CD14-positive monocyte (primary cell): ENCODE measurements around the gene GNB3. TPM values are rescaled to one million over a fixed set of nuclear protein-coding genes. Genes with fewer than 3 reads are reported as not detected.

ENCODE experiments used
- DNase-seq, 3 donors: peaks; one replicate each; pipeline ENCODE4 v3.0.0-alpha.2; 2011 to 2022
- H2AFZ ChIP-seq: 2 replicates; pipeline ENCODE4 v1.6.0; 2012; ENCODE audit warnings: mild to moderate bottlenecking, low read depth, low read length, inconsistent platforms; ENCODE audit not compliant: insufficient read depth, poor library complexity, severe bottlenecking
- H3K27ac ChIP-seq, 2 donors: 1 replicate in 1 of 2; 2 replicates in 1 of 2; pipeline ENCODE4 v1.5.1; 2012 to 2013; ENCODE audit warnings: low read length in 2 of 2, control low read depth in 1 of 2, inconsistent platforms in 1 of 2, low read depth in 1 of 2, mild to moderate bottlenecking in 1 of 2
- H3K27me3 ChIP-seq, 2 donors: one replicate each; pipeline versions ENCODE4 v1.6.0 to v1.6.1; 2011 to 2013; ENCODE audit warnings: low read length in 2 of 2; ENCODE audit not compliant: control insufficient read depth in 2 of 2, insufficient read depth in 2 of 2
- H3K36me3 ChIP-seq, 2 donors: replicated peaks in 1 of 2; 1 replicate in 1 of 2; 2 replicates in 1 of 2; pipeline versions ENCODE4 v1.5.1 to v1.6.1; 2012 to 2013; ENCODE audit warnings: low read length in 2 of 2, control low read depth in 1 of 2, inconsistent platforms in 1 of 2, mild to moderate bottlenecking in 1 of 2; ENCODE audit not compliant: insufficient read depth in 2 of 2, control insufficient read depth in 1 of 2
- H3K4me1 ChIP-seq, 2 donors: 1 replicate in 1 of 2; 2 replicates in 1 of 2; pipeline versions ENCODE4 v1.5.1 to v1.6.1; 2012 to 2013; ENCODE audit warnings: low read length in 2 of 2, control low read depth in 1 of 2, inconsistent platforms in 1 of 2, mild to moderate bottlenecking in 1 of 2, moderate library complexity in 1 of 2; ENCODE audit not compliant: insufficient read depth in 2 of 2, control insufficient read depth in 1 of 2
- H3K4me2 ChIP-seq: replicated peaks from 2 replicates; pipeline ENCODE3; 2012; ENCODE audit warnings: low read length, moderate library complexity, mild to moderate bottlenecking; ENCODE audit not compliant: poor library complexity, severe bottlenecking; ENCODE audit errors: extremely low read depth
- H3K4me3 ChIP-seq, 3 experiments: fragments of 200-600 bp in 1 of 3; sonication (generic) in 1 of 3; replicated peaks in 1 of 3; 1 replicate in 2 of 3; 2 replicates in 1 of 3; pipeline ENCODE4 v1.5.1; 2011 to 2013; ENCODE audit warnings: low read length in 3 of 3, mild to moderate bottlenecking in 3 of 3, control low read depth in 2 of 3, low read depth in 2 of 3, inconsistent platforms in 1 of 3, moderate library complexity in 1 of 3
- H3K79me2 ChIP-seq: 2 replicates; pipeline ENCODE4 v1.6.0; 2012; ENCODE audit warnings: mild to moderate bottlenecking, control low read depth, inconsistent platforms, low read length, moderate library complexity; ENCODE audit not compliant: insufficient read depth
- H3K9ac ChIP-seq: 2 replicates; pipeline ENCODE4 v1.6.0; 2017; ENCODE audit warnings: low read length, mild to moderate bottlenecking; ENCODE audit not compliant: insufficient read depth, poor library complexity, severe bottlenecking
- H3K9me3 ChIP-seq, 2 donors: replicated peaks in 1 of 2; 1 replicate in 1 of 2; 2 replicates in 1 of 2; pipeline versions ENCODE4 v1.5.1 to v1.6.1; 2012 to 2013; ENCODE audit warnings: low read length in 2 of 2, control low read depth in 1 of 2; ENCODE audit not compliant: control insufficient read depth in 1 of 2, insufficient read depth in 1 of 2
- H4K20me1 ChIP-seq: 2 replicates; pipeline ENCODE4 v1.6.0; 2012; ENCODE audit warnings: mild to moderate bottlenecking, low read length, control low read depth, moderate library complexity; ENCODE audit not compliant: insufficient read depth
- H3K27ac Mint-ChIP-seq, 7 donors: one replicate each; pipeline ENCODE4 v1.8.0; 2020; ENCODE audit warnings: mild to moderate bottlenecking in 7 of 7, mixed read lengths in 7 of 7, moderate library complexity in 6 of 7, inconsistent platforms in 2 of 7
- H3K27me3 Mint-ChIP-seq, 3 donors: one replicate each; pipeline ENCODE4 v1.8.0; 2021 to 2022; ENCODE audit warnings: low read depth in 3 of 3, mild to moderate bottlenecking in 3 of 3, mixed read lengths in 3 of 3, moderate library complexity in 3 of 3, inconsistent platforms in 1 of 3
- H3K36me3 Mint-ChIP-seq, 2 donors: one replicate each; pipeline ENCODE4 v1.8.0; 2020; ENCODE audit warnings: mixed read lengths in 2 of 2, inconsistent platforms in 1 of 2, mild to moderate bottlenecking in 1 of 2
- H3K4me1 Mint-ChIP-seq: one replicate; pipeline ENCODE4 v1.8.0; 2020; ENCODE audit warnings: mild to moderate bottlenecking, mixed read lengths
- H3K4me3 Mint-ChIP-seq, 2 donors: one replicate each; pipeline ENCODE4 v1.8.0; 2020; ENCODE audit warnings: mild to moderate bottlenecking in 2 of 2, mixed read lengths in 2 of 2, moderate library complexity in 1 of 2
- H3K9me3 Mint-ChIP-seq, 7 donors: one replicate each; pipeline ENCODE4 v1.8.0; 2020 to 2022; ENCODE audit warnings: mixed read lengths in 7 of 7, mild to moderate bottlenecking in 6 of 7, moderate library complexity in 6 of 7, inconsistent platforms in 2 of 7
- WGBS: methylation state at CpG from one replicate; pipeline ENCODE4 v1.1.5; 2013; ENCODE audit warnings: missing lambda C conversion rate; ENCODE audit not compliant: insufficient coverage; 5-methylcytosine and 5-hydroxymethylcytosine counted together
- intact Hi-C, 2 donors: fragments of 100-400 bp; cut with micrococcal nuclease; formaldehyde crosslinking; loops; one replicate each; pipeline versions ENCODE4 v1.15.0 to v1.15.1; 2023
- polyA plus RNA-seq, 3 donors: library from polyadenylated mRNA; depleted of rRNA in 1 of 3; unstranded in 2 of 3; stranded (reverse) in 1 of 3; fragments of 300-500 nt in 2 of 3; fragments of >200 nt in 1 of 3; fragmentation: Illumina TruSeq in 2 of 3; gene quantifications; 1 replicate in 2 of 3; 2 replicates in 1 of 3; pipeline ENCODE4 v1.2.3, GENCODE V29; 2012 to 2021
- TF ChIP-seq, protein P1 (sequence below): fragments of 200-600 bp; IDR thresholded peaks from one replicate; pipeline ENCODE4 v1.8.0; 2022; ENCODE audit warnings: antibody characterized with exemption, mild to moderate bottlenecking

GNB3 gene
- polyA plus RNA-seq, 3 donors = 0.31 TPM; not detected in 2

DNA sequence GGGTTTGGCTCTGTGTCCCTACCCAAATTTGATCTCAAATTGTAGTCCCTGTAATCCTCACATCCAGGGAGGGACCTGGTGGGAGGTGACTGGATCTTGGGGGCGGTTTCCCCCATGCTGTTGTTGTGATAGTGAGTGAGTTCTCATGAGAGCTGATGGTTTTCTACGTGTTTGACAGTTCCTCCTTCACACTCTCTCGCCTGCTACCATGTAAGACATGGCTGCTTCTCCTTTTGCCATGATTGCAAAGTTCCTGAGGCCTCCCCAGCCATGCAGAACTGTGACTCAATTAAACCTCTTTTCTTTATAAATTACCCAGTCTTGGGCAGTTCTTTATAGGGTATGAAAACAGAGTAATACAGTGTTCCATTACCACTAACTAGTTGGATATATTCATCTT lies 53.6 kb downstream of the GNB3 start:
- no peak overlapping the region for H3K9ac ChIP-seq
- Mint-ChIP-seq H3K27me3 (peaks cover 2 to 3% (median 2%) of the 10 kb centered on the region in 3 donors), H3K4me3 (no peak overlapping the region), H3K27ac (peak overlapping the region; percentile 41 to 84 (median 72)), H3K36me3 (peaks cover 1 to 3% of the 10 kb centered on the region in 2 donors), H3K9me3 (peaks cover 0 to 2% (median 0%) of the 10 kb centered on the region in 7 donors), H3K4me1 (peaks cover 32% of the 10 kb centered on the region)
- no peaks in the 10 kb centered on the region for H4K20me1 ChIP-seq
- H3K27ac ChIP-seq = peak overlapping the region in 1 of 2 donors; percentile 61
- no peaks in the 10 kb centered on the region for H3K79me2 ChIP-seq
- H3K27me3 ChIP-seq = no peaks in the 10 kb centered on the region
- peak in 2 of 3 donors; percentile 44 to 47 for DNase-seq
- H3K9me3 ChIP-seq = no peaks in the 10 kb centered on the region
- peaks cover 37 to 42% of the 10 kb centered on the region in 2 donors for H3K4me1 ChIP-seq
- no peak overlapping the region for H3K4me2 ChIP-seq
- intact Hi-C loops = no loop called here
- H3K36me3 ChIP-seq = no peaks in the 10 kb centered on the region
- TF ChIP-seq, protein P1, sequence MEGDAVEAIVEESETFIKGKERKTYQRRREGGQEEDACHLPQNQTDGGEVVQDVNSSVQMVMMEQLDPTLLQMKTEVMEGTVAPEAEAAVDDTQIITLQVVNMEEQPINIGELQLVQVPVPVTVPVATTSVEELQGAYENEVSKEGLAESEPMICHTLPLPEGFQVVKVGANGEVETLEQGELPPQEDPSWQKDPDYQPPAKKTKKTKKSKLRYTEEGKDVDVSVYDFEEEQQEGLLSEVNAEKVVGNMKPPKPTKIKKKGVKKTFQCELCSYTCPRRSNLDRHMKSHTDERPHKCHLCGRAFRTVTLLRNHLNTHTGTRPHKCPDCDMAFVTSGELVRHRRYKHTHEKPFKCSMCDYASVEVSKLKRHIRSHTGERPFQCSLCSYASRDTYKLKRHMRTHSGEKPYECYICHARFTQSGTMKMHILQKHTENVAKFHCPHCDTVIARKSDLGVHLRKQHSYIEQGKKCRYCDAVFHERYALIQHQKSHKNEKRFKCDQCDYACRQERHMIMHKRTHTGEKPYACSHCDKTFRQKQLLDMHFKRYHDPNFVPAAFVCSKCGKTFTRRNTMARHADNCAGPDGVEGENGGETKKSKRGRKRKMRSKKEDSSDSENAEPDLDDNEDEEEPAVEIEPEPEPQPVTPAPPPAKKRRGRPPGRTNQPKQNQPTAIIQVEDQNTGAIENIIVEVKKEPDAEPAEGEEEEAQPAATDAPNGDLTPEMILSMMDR = no peak
- WGBS = no CpG with 5 or more reads among the region's 3 CpGs
- peak overlapping the region; percentile 41 for H2AFZ ChIP-seq
- no peak overlapping the region for H3K4me3 ChIP-seq

Other genes with a start within 250 kb of the GNB3 start
- gene CHD4, start 233.5 kb upstream of the GNB3 start, polyA plus RNA-seq = 10 to 100 TPM in 2 of 3 donors, 1 to 10 TPM in 1; 9.9 to 74.2 (median 16.2) TPM
- under 1 TPM; 0.11 to 0.18 (median 0.14) TPM for gene LPAR5, start 205.0 kb upstream of the GNB3 start, polyA plus RNA-seq
- 10 to 100 TPM; 10.2 to 28.3 (median 10.3) TPM for gene ACRBP, start 193.5 kb upstream of the GNB3 start, polyA plus RNA-seq
- 10 to 100 TPM; 62.2 to 67.1 (median 64.0) TPM for gene ING4, start 177.8 kb upstream of the GNB3 start, polyA plus RNA-seq
- 10 to 100 TPM in 2 of 3 donors, 1 to 10 TPM in 1; 9.6 to 87.0 (median 10.9) TPM for gene ZNF384, start 151.6 kb upstream of the GNB3 start, polyA plus RNA-seq
- gene PIANP, start 140.1 kb upstream of the GNB3 start, polyA plus RNA-seq = not detected
- gene COPS7A, start 116.9 kb upstream of the GNB3 start, polyA plus RNA-seq = 10 to 100 TPM; 70.1 to 77.1 (median 72.3) TPM
- 100 to 1,000 TPM; 113 to 211 (median 140) TPM for gene MLF2, start 87.8 kb upstream of the GNB3 start, polyA plus RNA-seq
- 1 to 10 TPM; 2.4 to 9.7 (median 2.6) TPM for gene PTMS, start 74.6 kb upstream of the GNB3 start, polyA plus RNA-seq
- gene LAG3, start 68.4 kb upstream of the GNB3 start, polyA plus RNA-seq = under 1 TPM in 1 of 3 donors, not detected in 2; 0.04 TPM
- gene CD4, start 51.4 kb upstream of the GNB3 start, polyA plus RNA-seq = 100 to 1,000 TPM; 261 to 371 (median 269) TPM
- gene GPR162, start 19.1 kb upstream of the GNB3 start, polyA plus RNA-seq = 10 to 100 TPM; 15.1 to 81.7 (median 16.0) TPM
- gene P3H3, start 12.5 kb upstream of the GNB3 start, polyA plus RNA-seq = under 1 TPM in 1 of 3 donors, not detected in 2; 0.56 TPM
- gene CDCA3, start 10.4 kb downstream of the GNB3 start, polyA plus RNA-seq = under 1 TPM; 0.57 to 0.61 (median 0.59) TPM
- 10 to 100 TPM; 28.0 to 32.4 (median 29.9) TPM for gene USP5, start 11.2 kb downstream of the GNB3 start, polyA plus RNA-seq
- gene TPI1, start 26.6 kb downstream of the GNB3 start, polyA plus RNA-seq = 100 to 1,000 TPM; 446 to 839 (median 764) TPM
- 1 to 10 TPM; 4.7 to 6.9 (median 6.6) TPM for gene SPSB2, start 32.4 kb downstream of the GNB3 start, polyA plus RNA-seq
- 1 to 10 TPM; 4.9 to 6.8 (median 5.1) TPM for gene LRRC23, start 63.9 kb downstream of the GNB3 start, polyA plus RNA-seq
- gene ENO2, start 73.7 kb downstream of the GNB3 start, polyA plus RNA-seq = under 1 TPM; 0.09 to 0.43 (median 0.19) TPM
- gene ATN1, start 87.0 kb downstream of the GNB3 start, polyA plus RNA-seq = 10 to 100 TPM in 1 of 3 donors, under 1 TPM in 1, not detected in 1; 0.40 to 10.6 TPM
- not detected for gene RNU7-1, start 102.9 kb downstream of the GNB3 start, polyA plus RNA-seq
- gene C12orf57, start 103.1 kb downstream of the GNB3 start, polyA plus RNA-seq = 10 to 100 TPM; 19.1 to 59.2 (median 24.2) TPM
- gene PTPN6, start 110.4 kb downstream of the GNB3 start, polyA plus RNA-seq = 100 to 1,000 TPM; 449 to 764 (median 562) TPM
- 100 to 1,000 TPM in 1 of 3 donors, 10 to 100 TPM in 2; 90.6 to 158 (median 91.9) TPM for gene PHB2, start 129.7 kb downstream of the GNB3 start, polyA plus RNA-seq
- gene EMG1, start 130.0 kb downstream of the GNB3 start, polyA plus RNA-seq = 10 to 100 TPM in 2 of 3 donors, 1 to 10 TPM in 1; 9.8 to 35.3 (median 33.1) TPM
- 10 to 100 TPM; 50.9 to 62.7 (median 54.1) TPM for gene LPCAT3, start 177.6 kb downstream of the GNB3 start, polyA plus RNA-seq
- under 1 TPM in 1 of 3 donors, not detected in 2; 1.00 TPM for gene C1S, start 219.8 kb downstream of the GNB3 start, polyA plus RNA-seq